ENCODE results near the gene ZNF215.

- TF ChIP-seq CTCF (IDR thresholded peaks at IDR 0.05) (no peak), EP300 (IDR thresholded peaks at IDR 0.05; ENCODE audit: low read depth) (no peak)
Measured at GRCh38 chr11:6911378-6911777, 14.8 kb upstream of the ZNF215 start.
